Measurements from ENCODE around the gene B3GNT9. TPM values are rescaled to one million over a fixed set of nuclear protein-coding genes. Genes with fewer than 3 reads are reported as not detected.

The B3GNT9 gene
- polyA plus RNA-seq, 1 of the 3 experiments (the other 2 are of a cell fraction): 9.9 TPM

DNA sequence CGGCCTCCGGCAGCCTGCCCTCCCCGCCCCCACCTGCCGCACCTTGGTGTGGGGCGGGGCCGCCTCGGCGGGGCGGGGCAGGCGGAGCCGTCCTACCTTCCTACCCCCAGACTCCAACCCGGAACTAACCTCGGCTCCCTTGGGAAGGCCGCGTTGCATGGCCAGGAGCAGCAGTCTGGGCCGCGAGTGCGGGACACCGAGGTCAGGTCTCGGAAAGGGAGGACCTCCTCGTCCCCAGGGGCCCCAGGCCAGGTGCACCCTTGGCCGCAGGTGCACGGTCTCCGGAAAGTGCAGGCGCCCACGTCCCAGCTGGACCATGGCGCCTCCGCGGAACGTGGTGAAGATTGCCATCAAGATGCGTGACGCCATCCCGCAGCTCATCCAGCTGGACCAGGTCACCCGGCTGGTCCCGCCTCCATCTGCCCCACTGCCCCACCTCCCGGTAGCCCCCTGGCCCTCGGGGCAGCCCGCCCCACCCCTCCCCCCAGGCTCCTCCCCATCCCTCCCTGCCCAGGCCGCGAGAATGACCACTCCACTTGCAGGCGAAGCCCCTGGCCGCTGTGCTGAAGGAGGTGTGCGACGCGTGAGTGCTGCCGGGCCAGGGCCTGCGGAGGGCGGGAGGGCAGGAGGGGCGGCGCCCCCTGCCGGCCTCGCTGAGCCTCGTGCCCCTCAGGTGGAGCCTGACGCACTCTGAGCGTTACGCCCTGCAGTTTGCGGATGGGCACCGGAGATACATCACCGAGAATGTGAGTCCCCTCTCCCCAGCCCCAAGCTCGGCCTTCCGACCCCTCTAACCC is 48.4 kb upstream of the B3GNT9 start, which contains the start of gene ELMO3 (continued):
- TF ChIP-seq, protein P1, sequence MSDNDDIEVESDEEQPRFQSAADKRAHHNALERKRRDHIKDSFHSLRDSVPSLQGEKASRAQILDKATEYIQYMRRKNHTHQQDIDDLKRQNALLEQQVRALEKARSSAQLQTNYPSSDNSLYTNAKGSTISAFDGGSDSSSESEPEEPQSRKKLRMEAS (IDR thresholded peaks at IDR 0.05; ENCODE audit: low read depth): no peak
- TF ChIP-seq RAD21 (IDR thresholded peaks at IDR 0.05; ENCODE audit: low read length) (no peak), GABPA (IDR thresholded peaks at IDR 0.05; ENCODE audit: low read depth) (no peak), USF1 (IDR thresholded peaks at IDR 0.05; ENCODE audit: borderline replicate concordance, low read depth) (no peak), GATA2 (CRISPR knock-in tag; IDR thresholded peaks at IDR 0.05) (no peak), NRF1 (IDR thresholded peaks at IDR 0.05; ENCODE audit: low read depth, low read length) (no peak), FOSL2 (IDR thresholded peaks at IDR 0.05; ENCODE audit: borderline replicate concordance, low read depth) (no peak), TAF1 (IDR thresholded peaks at IDR 0.05; ENCODE audit: borderline replicate concordance, low read depth, low read length) (no peak), POLR2AphosphoS5 (IDR thresholded peaks at IDR 0.05; ENCODE audit: low read depth, low read length) (no peak), SMC3 (IDR thresholded peaks at IDR 0.05; ENCODE audit: low read depth, low read length) (no peak), CHD2 (IDR thresholded peaks at IDR 0.05; ENCODE audit: low read length, partially characterized antibody) (no peak), RXRA (IDR thresholded peaks at IDR 0.05; ENCODE audit: borderline replicate concordance, low read depth) (no peak), MEF2A (IDR thresholded peaks at IDR 0.05; ENCODE audit: borderline replicate concordance, low read depth) (no peak)

- peak; percentile 81 for DNase-seq
- WGBS (ENCODE audit: low lambda C conversion rate): 78% methylated on average over 9 of the region's 12 CpGs
- TF ChIP-seq GATA2 (CRISPR knock-in tag; IDR thresholded peaks at IDR 0.05): no peak
- peak; percentile 60 for TF ChIP-seq CTCF (IDR thresholded peaks at IDR 0.05)
- TF ChIP-seq POLR2AphosphoS5 (IDR thresholded peaks at IDR 0.05; ENCODE audit: low read depth, low read length): 0 out of 2 replicates have a peak, but pooled peaks have one; percentile 16
- TF ChIP-seq ELF1 (IDR thresholded peaks at IDR 0.05): no peak
- TF ChIP-seq RAD21 (IDR thresholded peaks at IDR 0.05; ENCODE audit: low read length): 0 out of 2 replicates have a peak, but pooled peaks have one; percentile 20
- Histone ChIP-seq H3F3A (replicated peaks; ENCODE audit: insufficient read depth) (peaks cover 31% of the 10 kb centered on the region), H3K4me2 (no peak overlapping the region), H3K27me3 (ENCODE audit: insufficient read depth) (no peaks in the 10 kb centered on the region), H3K9me3 (no peaks in the 10 kb centered on the region), H3K9me2 (no peaks in the 10 kb centered on the region), H2AFZ (ENCODE audit: low read depth) (no peak overlapping the region), H4K20me1 (ENCODE audit: insufficient read depth) (peaks cover 10% of the 10 kb centered on the region), H3K4me3 (ENCODE audit: low read depth in 2 of 2, low read length in 1 of 2) (no peak overlapping the region), H3K36me3 (replicated peaks in 1 of 2; ENCODE audit: control insufficient read depth in 1 of 2, insufficient read depth in 2 of 2, low read length in 1 of 2) (peaks cover 34 to 85% of the 10 kb centered on the region in 2 experiments), H3K79me2 (ENCODE audit: insufficient read depth) (peaks cover 34% of the 10 kb centered on the region), H3K4me1 (ENCODE audit: control insufficient read depth in 1 of 2, insufficient read depth in 2 of 2, low read depth in 1 of 2, low read length in 1 of 2) (peaks cover 3 to 13% of the 10 kb centered on the region in 2 experiments; a peak in 3 of 4 replicates), H3K9ac (no peak overlapping the region), H3K27ac (ENCODE audit: low read depth in 2 of 2, low read length in 1 of 2) (no peak overlapping the region; a peak in 1 of 4 replicates)
- ChIA-PET CTCF (interaction anchor here (1.1 to 2.5 kb wide), 15 partner anchors 9 to 244 kb away, joined by 3 to 8 read pairs (median 4); partner anchors contain the start of genes B3GNT9, CES3, EXOC3L1 and KCTD19), POLR2A (interaction anchor here (0.9 to 1.7 kb wide), 7 partner anchors 8 to 50 kb away, joined by 3 to 8 read pairs (median 4); partner anchors contain the start of genes NOL3 and SLC9A5)
Observed at GRCh38 chr16:67198238-67198734, 47.5 kb upstream of the B3GNT9 start.

Data from SK-N-SH (cell line).